Endothelial cell of umbilical vein (primary cell): Measurements from ENCODE around the gene LOXL3. TPM values are rescaled to one million over a fixed set of nuclear protein-coding genes. Genes with fewer than 3 reads are reported as not detected.
"Not testable (repeated sequence)": the region's sequence is repeated elsewhere in the genome, so short reads cannot be mapped to it uniquely, and the experiment has no call there.

Source experiments
- BruUV-seq: library from RNA; stranded (reverse); fragments of 400-500 nt; replicated peaks from 2 replicates; lab custom pipeline; 2021; lab: Mats Ljungman, UMichigan
- CTCF ChIA-PET: fragments of 300-600, 350-600 bp; sonication (Branson Sonifier 250); formaldehyde crosslinking; loops from one replicate; lab custom pipeline; 2021; ENCODE audit warnings: antibody characterized with exemption, inconsistent platforms; lab: Charles Lee
- POLR2A ChIA-PET: fragments of 300-600, 350-600 bp; sonication (Branson Sonifier 250); formaldehyde crosslinking; loops from one replicate; lab custom pipeline; 2021; ENCODE audit warnings: antibody characterized with exemption, inconsistent platforms; lab: Charles Lee
- DNase-seq: peaks from one replicate; pipeline ENCODE4 v3.0.0-alpha.2; 2011; ENCODE audit warnings: low read depth, low spot score
- FAIRE-seq: peaks from 2 replicates; lab custom pipeline; 2011; peaks lifted over from hg19 to GRCh38; lab: Jason Lieb, UNC
- H2AFZ ChIP-seq: 2 replicates; pipeline ENCODE4 v1.6.0; 2012; ENCODE audit warnings: low read depth, low read length, control low read depth, inconsistent platforms
- H3K27ac ChIP-seq: 2 replicates; pipeline ENCODE4 v1.5.1; 2011; ENCODE audit warnings: low read depth, mild to moderate bottlenecking, control low read depth, low read length, moderate library complexity; ENCODE audit not compliant: insufficient read depth
- H3K27me3 ChIP-seq, 2 experiments: 2 replicates each; pipeline versions ENCODE4 v1.6.0 to v1.6.1; 2011; ENCODE audit warnings: low read length in 2 of 2, mixed read lengths in 1 of 2; ENCODE audit not compliant: control insufficient read depth in 2 of 2, insufficient read depth in 2 of 2
- H3K36me3 ChIP-seq, 2 experiments: 2 replicates in 1 of 2; 3 replicates in 1 of 2; pipeline ENCODE4 v1.5.1; 2011; ENCODE audit warnings: low read length in 2 of 2, mild to moderate bottlenecking in 1 of 2, moderate library complexity in 1 of 2; ENCODE audit not compliant: control insufficient read depth in 2 of 2, insufficient read depth in 2 of 2; ENCODE audit errors: extremely low read depth in 1 of 2
- H3K4me1 ChIP-seq: 3 replicates; pipeline ENCODE4 v1.5.1; 2011; ENCODE audit warnings: mild to moderate bottlenecking, low read length; ENCODE audit not compliant: control insufficient read depth, insufficient read depth; ENCODE audit errors: extremely low read depth
- H3K4me2 ChIP-seq: 2 replicates; pipeline ENCODE4 v1.6.1; 2011; ENCODE audit warnings: low read length, control low read depth, mixed read lengths; ENCODE audit not compliant: insufficient read depth
- H3K4me3 ChIP-seq, 3 experiments: fragments of 200-600 bp in 1 of 3; sonication (generic), shearing (Covaris generic) in 1 of 3; replicated peaks in 1 of 3; 2 replicates each; pipeline ENCODE4 v1.5.1; 2011 to 2016; ENCODE audit warnings: control low read depth in 3 of 3, low read length in 3 of 3, mild to moderate bottlenecking in 2 of 3, inconsistent platforms in 1 of 3, low read depth in 1 of 3, moderate library complexity in 1 of 3; ENCODE audit not compliant: insufficient read depth in 1 of 3
- H3K79me2 ChIP-seq: 2 replicates; pipeline ENCODE4 v1.6.0; 2012; ENCODE audit warnings: low read length, inconsistent platforms; ENCODE audit not compliant: control insufficient read depth, insufficient read depth
- H3K9ac ChIP-seq: replicated peaks from 2 replicates; pipeline ENCODE3; 2011; ENCODE audit warnings: low read length, control low read depth; ENCODE audit not compliant: insufficient read depth; ENCODE audit errors: extremely low read depth
- H3K9me1 ChIP-seq: replicated peaks from 3 replicates; pipeline ENCODE4 v1.6.0; 2011; ENCODE audit warnings: mild to moderate bottlenecking, low read length; ENCODE audit not compliant: control insufficient read depth, insufficient read depth; ENCODE audit errors: extremely low read depth
- H3K9me3 ChIP-seq: replicated peaks from 2 replicates; pipeline ENCODE4 v1.5.1; 2012; ENCODE audit warnings: low read length, inconsistent platforms; ENCODE audit not compliant: control insufficient read depth, insufficient read depth
- H4K20me1 ChIP-seq: replicated peaks from 2 replicates; pipeline ENCODE3; 2011; ENCODE audit warnings: mild to moderate bottlenecking, low read length; ENCODE audit not compliant: control insufficient read depth, insufficient read depth; ENCODE audit errors: extremely low read depth
- CTCF ChIP-seq, 2 donors: IDR thresholded peaks; 1 replicate in 1 of 2; 2 replicates in 1 of 2; pipeline ENCODE4 v1.5.1; 2011; ENCODE audit warnings: low read length in 2 of 2, mild to moderate bottlenecking in 2 of 2, moderate library complexity in 2 of 2, control low read depth in 1 of 2, inconsistent platforms in 1 of 2, low read depth in 1 of 2; ENCODE audit not compliant: insufficient read depth in 1 of 2; ENCODE audit errors: extremely low read depth in 1 of 2
- FOS ChIP-seq: IDR thresholded peaks from 2 replicates; pipeline ENCODE4 v1.6.1; 2011; ENCODE audit warnings: mild to moderate bottlenecking, low read length, moderate library complexity, borderline replicate concordance; ENCODE audit not compliant: insufficient read depth
- JUN ChIP-seq: IDR thresholded peaks from 2 replicates; pipeline ENCODE4 v1.6.1; 2011; ENCODE audit warnings: borderline replicate concordance, low read depth; ENCODE audit not compliant: insufficient read length, insufficient read depth
- MAX ChIP-seq: IDR thresholded peaks from 2 replicates; pipeline ENCODE4 v1.6.1; 2011; ENCODE audit not compliant: insufficient read depth, insufficient read length
- dilution Hi-C: fragments of 300-500 bp; cut with MboI; formaldehyde crosslinking; loops from one replicate; pipeline ENCODE4 v1.15.0; 2019; ENCODE audit warnings: low sequenced_read_pairs; ENCODE audit not compliant: extremely low pct_ligation_motif_present
- intact Hi-C: fragments of 100-400 bp; cut with micrococcal nuclease; formaldehyde crosslinking; loops from one replicate; pipeline ENCODE4 v1.10.0; 2022
- polyA plus RNA-seq, 4 experiments: library from polyadenylated mRNA; depleted of rRNA in 3 of 4; stranded (reverse) in 3 of 4; unstranded in 1 of 4; fragments of >200 nt; gene quantifications; 2 replicates each; pipeline versions ENCODE4 v1.2.1 to v1.2.3, GENCODE V29; 2011 to 2012; ENCODE audit warnings: missing spikeins in 1 of 4
- total RNA-seq: library from RNA; stranded (reverse); gene quantifications from 2 replicates; pipeline ENCODE4 v1.2.3, GENCODE V29; 2021

The LOXL3 gene
- total and polyA plus RNA-seq, 2 donors (not counting 3 experiments of a cell fraction or from before 2014, with no cell fraction given) = 0.95 to 1.3 TPM

GRCh38 chr2:74562126-74562775 is 8.5 kb upstream of the LOXL3 start:
- peaks cover 3 to 14% of the 10 kb centered on the region in 2 experiments for H3K27me3 ChIP-seq
- H3K9ac ChIP-seq = no peak overlapping the region
- H3K4me3 ChIP-seq = no peak overlapping the region
- CTCF ChIA-PET = interaction anchor here (2.1 kb wide), 1 partner anchor 25 kb away, joined by 6 read pairs; no protein-coding TSS in a partner anchor
- no TSS peak for BruUV-seq
- H2AFZ ChIP-seq = peak overlapping the region; percentile 68
- dilution Hi-C loops (no loop called here), intact Hi-C loops (no loop called here)
- POLR2A ChIA-PET = no interaction called here
- H3K36me3 ChIP-seq = no peaks in the 10 kb centered on the region
- DNase-seq (no peak), FAIRE-seq (peak; percentile 70)
- H3K9me1 ChIP-seq = no peaks in the 10 kb centered on the region
- H4K20me1 ChIP-seq = no peaks in the 10 kb centered on the region
- no peaks in the 10 kb centered on the region for H3K79me2 ChIP-seq
- no peak overlapping the region for H3K27ac ChIP-seq
- TF ChIP-seq MAX (no peak), FOS (peak; percentile 63), CTCF (IDR thresholded peaks at IDR 0.05; ENCODE audit: extremely low read depth in 1 of 2, insufficient read depth in 1 of 2, low read depth in 1 of 2, low read length in 2 of 2) (no peak), JUN (no peak)
- peaks cover 5% of the 10 kb centered on the region for H3K4me1 ChIP-seq
- no peak overlapping the region for H3K4me2 ChIP-seq
- no peaks in the 10 kb centered on the region for H3K9me3 ChIP-seq

DNA sequence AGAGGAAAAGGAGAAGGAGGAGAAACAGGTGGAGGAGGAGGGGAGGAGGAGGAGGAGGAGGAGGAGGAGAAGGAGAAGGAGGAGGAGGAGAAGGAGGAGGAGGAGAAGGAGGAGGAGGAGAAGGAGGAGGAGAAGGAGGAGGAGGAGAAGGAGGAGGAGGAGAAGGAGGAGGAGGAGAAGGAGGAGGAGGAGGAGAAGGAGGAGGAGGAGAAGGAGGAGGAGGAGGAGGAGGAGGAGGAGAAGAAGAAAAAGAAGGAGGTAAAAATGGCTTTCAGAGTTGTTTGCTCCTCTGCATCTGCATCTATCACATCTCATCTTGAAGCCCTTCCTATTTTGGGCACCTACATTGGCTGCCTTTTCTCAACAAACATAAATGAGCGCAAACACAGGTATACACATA is 7.3 kb upstream of the LOXL3 start:
- intact Hi-C loops, H4K20me1 ChIP-seq, H3K9me3 ChIP-seq, BruUV-seq, POLR2A ChIA-PET, H3K9ac ChIP-seq, H2AFZ ChIP-seq, H3K36me3 ChIP-seq, dilution Hi-C loops, H3K4me1 ChIP-seq, H3K4me3 ChIP-seq, DNase-seq, H3K9me1 ChIP-seq, H3K4me2 ChIP-seq, FAIRE-seq, H3K27me3 ChIP-seq, H3K79me2 ChIP-seq, H3K27ac ChIP-seq: not testable (repeated sequence)
- CTCF ChIA-PET = interaction anchor here (1.2 to 2.1 kb wide), 2 partner anchors 27 to 78 kb away, joined by 3 to 6 read pairs; partner anchors contain the start of genes CCDC142 and TTC31
